GM21528 (cell line): ENCODE results near the gene PTPRS.
"Not testable (repeated sequence)": the region's sequence is repeated elsewhere in the genome, so short reads cannot be mapped to it uniquely, and the experiment has no call there.

Experiments used
- ATAC-seq: cut with Tn5 transposase; IDR thresholded peaks from one replicate; pipeline ENCODE4 v1.9.1; 2021; ENCODE audit warnings: mild to moderate bottlenecking, moderate library complexity; ENCODE audit not compliant: unreplicated experiment, low FRiP score

PTPRS gene

DNA sequence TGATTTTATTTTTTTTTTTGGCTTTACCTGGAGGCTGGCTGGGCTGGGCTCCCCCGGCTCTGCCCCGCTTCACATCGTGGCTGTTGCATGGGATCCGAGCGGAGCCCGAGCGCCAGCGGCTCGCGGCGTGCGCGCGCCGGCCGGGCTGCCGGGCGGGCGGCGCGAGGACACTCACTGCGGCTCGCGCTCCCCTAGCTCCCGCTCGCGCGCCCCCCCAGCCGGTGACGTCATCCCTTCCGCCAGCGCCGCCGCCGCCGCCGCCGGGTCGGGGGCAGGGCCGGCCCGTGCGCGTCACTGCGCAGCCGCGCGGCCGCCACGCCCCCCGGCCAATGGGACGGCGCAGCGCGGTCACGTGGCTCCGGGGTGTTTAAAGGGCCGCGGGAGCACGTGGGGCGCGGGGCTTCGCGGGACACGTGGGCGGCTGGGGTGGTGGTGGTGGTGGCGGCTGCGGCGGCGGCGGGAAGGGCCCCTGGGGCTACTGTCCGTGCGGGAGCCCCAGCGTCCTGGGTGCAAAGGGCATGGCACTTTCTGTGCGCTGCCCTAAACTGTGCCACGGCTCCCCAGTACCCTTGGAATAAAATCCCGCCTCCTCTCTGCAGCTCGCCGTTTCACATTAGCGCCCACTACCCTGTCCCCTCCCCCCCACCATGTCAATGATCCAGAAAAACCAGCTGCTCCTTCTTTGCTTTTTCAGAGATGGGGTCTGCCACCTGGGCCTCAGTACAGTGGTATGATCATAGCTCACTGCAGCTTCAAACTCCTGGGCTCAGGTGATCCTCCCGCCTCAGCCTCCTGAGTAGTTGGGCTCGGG lies at the start of gene PTPRS:
Gene PTPRS, minus strand, starts transcription at position 176 of the 811 bp plus-strand sequence. CDS start 54,672 bp downstream, outside the sequence.
- ATAC-seq, result no peak

- no peak for ATAC-seq
Measured at GRCh38 chr19:5389353-5389752, 48.7 kb upstream of the PTPRS start.

- no peak for ATAC-seq
Measured at GRCh38 chr19:5387472-5387871, 46.9 kb upstream of the PTPRS start.

- no peak for ATAC-seq
Measured at GRCh38 chr19:5386841-5387240, 46.2 kb upstream of the PTPRS start.

- not testable (repeated sequence) for ATAC-seq
Measured at GRCh38 chr19:5381197-5381596, 40.6 kb upstream of the PTPRS start.

GRCh38 chr19:5380215-5380919 lies 39.8 kb upstream of the PTPRS start:
- ATAC-seq, result no peak

DNA sequence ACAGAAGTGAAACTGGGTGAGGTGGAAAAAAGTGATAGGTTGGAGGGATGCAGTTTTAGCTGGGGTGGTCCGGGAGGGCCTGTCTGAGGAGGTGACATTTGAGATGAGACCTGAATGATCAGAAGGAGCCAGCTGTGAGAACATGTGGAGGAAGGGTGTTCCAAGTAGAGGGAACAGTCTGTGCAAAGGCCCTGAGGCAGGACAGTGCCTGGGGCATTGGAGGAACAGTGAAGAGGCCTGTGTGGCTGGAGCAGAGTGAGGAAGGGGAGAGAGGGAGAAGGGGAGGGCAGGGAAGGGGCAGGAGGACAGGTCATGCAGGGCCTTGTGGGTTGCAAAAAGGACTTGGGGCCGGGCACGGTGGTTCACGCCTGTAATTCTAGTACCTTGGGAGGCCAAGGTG lies 36.3 kb upstream of the PTPRS start:
- no peak for ATAC-seq

- no peak for ATAC-seq
Measured at GRCh38 chr19:5372572-5373200, 32.1 kb upstream of the PTPRS start.

DNA sequence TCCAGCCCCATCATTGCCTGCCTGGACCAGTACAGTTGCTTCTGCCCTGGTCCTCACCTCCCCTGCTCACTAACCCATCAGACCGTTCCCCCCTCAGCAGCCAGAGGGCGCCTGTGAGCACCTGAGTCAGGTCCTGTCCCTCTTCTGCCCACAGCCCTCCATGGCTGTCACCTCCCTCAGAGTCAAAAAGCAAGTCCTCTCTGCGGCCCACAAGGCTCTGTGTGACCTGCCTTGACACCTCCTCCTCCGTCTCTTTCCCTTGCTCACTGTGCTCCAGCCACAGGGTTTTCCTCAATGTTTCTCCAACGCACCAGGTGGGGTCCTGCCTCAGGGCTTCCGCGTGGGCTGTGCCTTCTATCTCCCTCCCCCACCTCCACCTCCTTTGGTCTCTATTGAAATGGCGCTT lies 29.4 kb upstream of the PTPRS start:
- no peak for ATAC-seq

DNA sequence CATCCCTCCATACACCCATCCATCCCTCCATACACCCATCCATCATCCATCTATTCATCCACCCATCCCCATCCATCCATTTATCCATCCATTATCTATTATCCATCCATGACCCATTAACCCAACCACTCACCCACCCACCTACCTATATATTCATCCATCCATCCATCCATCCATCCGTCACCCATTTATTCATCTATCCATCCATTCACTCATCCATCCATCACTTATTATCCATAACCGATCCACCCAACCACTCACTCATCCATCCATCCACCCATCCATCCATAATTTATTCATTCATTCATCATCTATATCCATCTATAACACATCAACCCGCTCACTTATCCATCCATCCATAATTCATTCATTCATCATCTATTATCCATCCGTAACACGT lies 28.7 kb upstream of the PTPRS start:
- no peak for ATAC-seq

- ATAC-seq, result no peak
Measured at GRCh38 chr19:5367530-5368133, 27.0 kb upstream of the PTPRS start.

GRCh38 chr19:5365905-5366304 lies 25.3 kb upstream of the PTPRS start:
- no peak for ATAC-seq

GRCh38 chr19:5364674-5365073 lies 24.1 kb upstream of the PTPRS start:
- no peak for ATAC-seq

GRCh38 chr19:5361839-5362238 lies 21.2 kb upstream of the PTPRS start:
- not testable (repeated sequence) for ATAC-seq

- no peak for ATAC-seq
Measured at GRCh38 chr19:5361407-5361806, 20.8 kb upstream of the PTPRS start.

DNA sequence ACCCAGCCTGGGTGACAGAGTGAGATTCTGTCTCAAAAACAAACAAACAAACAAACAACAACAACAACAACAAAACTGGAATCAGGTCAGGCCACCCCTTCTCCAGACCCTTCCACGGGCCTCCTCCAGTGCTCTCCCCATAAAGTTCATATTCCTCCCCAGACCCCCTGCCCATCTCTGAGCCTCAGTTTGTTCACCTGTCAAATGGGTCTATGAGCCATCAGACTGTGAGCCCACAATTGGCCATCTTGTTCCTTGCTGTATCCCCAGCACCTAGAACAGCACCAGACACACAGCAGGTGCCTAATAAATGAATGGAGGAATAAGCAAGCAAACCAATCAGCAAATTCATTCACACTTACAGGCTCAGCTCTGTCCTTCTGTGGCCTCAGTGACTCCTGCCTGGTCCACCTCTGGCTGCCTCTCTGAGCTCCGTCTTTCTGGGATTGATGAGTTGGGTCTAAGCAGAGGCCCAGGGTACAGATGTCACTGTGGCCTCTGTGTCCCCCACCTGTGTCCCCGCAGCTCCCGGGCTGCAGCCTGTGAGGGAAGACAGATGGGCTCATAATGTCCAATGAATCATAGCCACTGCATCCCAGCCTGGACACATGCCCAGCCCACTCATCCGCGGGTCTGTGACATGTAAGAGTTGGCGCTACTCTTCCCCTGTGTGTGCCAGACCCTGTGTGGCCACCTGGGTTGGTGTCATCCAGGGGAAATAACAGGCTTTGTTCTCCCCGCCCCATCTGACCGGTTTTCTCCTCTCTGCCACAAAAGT lies 19.6 kb upstream of the PTPRS start:
- no peak for ATAC-seq

DNA sequence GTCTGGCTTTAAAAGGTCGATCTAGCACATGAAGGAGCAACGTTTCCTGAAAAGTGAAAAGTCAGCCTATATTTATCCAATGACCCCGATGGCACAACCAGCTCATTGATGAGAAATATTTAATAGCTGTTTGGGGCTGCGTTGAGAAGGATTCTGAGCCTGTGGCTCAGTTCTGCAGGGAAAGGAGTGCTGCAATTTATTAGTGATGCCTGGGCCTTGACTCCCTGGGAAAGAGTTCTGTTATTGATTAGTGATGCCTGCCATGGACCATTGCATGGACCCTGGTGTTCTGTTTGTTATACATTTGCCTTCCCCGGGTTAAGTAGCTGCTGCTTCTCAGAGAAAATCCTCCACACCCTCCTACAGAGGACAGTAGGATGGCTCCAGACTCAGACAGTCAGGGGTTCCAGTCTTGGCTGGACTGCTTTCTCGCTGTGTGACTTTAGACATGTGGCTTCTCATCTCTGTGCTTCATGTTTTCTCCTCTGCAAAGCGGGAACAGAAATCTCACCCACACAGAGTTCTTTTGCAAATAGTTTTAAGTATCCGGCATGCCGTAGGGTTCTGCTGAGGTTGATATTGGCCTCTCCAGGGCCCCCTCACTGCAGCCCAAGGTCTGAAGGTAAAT lies 17.7 kb upstream of the PTPRS start:
- ATAC-seq, result no peak

GRCh38 chr19:5357584-5357983 lies 17.0 kb upstream of the PTPRS start:
- ATAC-seq, result no peak

- ATAC-seq, result no peak
Measured at GRCh38 chr19:5356918-5357317, 16.3 kb upstream of the PTPRS start.

DNA sequence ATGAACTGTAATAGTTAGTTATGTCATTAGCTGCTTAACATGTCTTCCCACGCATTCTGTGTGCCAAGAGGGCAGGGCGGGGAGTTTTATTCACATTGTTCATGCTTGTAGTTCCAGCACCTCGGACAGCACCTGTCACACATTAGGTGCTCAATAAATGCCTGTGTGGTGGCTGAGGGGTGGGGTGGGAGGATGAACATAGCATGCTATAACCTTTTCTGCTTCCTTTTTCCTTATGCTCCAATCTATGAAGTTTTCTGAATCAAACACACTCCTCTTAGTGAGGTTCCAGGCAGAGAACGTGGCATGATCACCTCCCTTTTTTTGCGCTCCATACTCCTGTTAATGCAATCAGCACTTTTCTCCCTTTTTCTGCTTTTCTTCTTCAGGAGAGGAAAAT lies 15.8 kb upstream of the PTPRS start:
- ATAC-seq, result no peak
